ENCODE measurements around the gene OCRL.

GRCh38 chrX:129493643-129494042 is 46.4 kb upstream of the OCRL start:
- TF ChIP-seq, protein P1, sequence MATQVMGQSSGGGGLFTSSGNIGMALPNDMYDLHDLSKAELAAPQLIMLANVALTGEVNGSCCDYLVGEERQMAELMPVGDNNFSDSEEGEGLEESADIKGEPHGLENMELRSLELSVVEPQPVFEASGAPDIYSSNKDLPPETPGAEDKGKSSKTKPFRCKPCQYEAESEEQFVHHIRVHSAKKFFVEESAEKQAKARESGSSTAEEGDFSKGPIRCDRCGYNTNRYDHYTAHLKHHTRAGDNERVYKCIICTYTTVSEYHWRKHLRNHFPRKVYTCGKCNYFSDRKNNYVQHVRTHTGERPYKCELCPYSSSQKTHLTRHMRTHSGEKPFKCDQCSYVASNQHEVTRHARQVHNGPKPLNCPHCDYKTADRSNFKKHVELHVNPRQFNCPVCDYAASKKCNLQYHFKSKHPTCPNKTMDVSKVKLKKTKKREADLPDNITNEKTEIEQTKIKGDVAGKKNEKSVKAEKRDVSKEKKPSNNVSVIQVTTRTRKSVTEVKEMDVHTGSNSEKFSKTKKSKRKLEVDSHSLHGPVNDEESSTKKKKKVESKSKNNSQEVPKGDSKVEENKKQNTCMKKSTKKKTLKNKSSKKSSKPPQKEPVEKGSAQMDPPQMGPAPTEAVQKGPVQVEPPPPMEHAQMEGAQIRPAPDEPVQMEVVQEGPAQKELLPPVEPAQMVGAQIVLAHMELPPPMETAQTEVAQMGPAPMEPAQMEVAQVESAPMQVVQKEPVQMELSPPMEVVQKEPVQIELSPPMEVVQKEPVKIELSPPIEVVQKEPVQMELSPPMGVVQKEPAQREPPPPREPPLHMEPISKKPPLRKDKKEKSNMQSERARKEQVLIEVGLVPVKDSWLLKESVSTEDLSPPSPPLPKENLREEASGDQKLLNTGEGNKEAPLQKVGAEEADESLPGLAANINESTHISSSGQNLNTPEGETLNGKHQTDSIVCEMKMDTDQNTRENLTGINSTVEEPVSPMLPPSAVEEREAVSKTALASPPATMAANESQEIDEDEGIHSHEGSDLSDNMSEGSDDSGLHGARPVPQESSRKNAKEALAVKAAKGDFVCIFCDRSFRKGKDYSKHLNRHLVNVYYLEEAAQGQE (IDR thresholded peaks at IDR 0.05; ENCODE audit: insufficient read depth in 1 of 2, low read depth in 2 of 2, low read length in 2 of 2), result no peak
- TF ChIP-seq POLR2AphosphoS5 (IDR thresholded peaks at IDR 0.05; ENCODE audit: low read depth, low read length), result no peak
- TF ChIP-seq SIN3A (IDR thresholded peaks at IDR 0.05; ENCODE audit: borderline replicate concordance, insufficient read depth, low read length), result no peak
- TF ChIP-seq FOXP2 (optimal IDR thresholded peaks at IDR 0.05; ENCODE audit: borderline replicate concordance, extremely low read depth, extremely low read length, insufficient read depth), result no peak
